Measurements from ENCODE around the gene GJD2. TPM values are rescaled to one million over a fixed set of nuclear protein-coding genes. Genes with fewer than 3 reads are reported as not detected.

The GJD2 gene
- total RNA-seq, 1 experiment from 2014 or later: not detected

GRCh38 chr15:34733621-34734020, 21.2 kb downstream of the GJD2 start:
- TF ChIP-seq TCF7L2 (IDR thresholded peaks at IDR 0.05; ENCODE audit: low read depth, low read length): no peak
- TF ChIP-seq REST (IDR thresholded peaks at IDR 0.05; ENCODE audit: insufficient read depth in 1 of 2, low read depth in 2 of 2, low read length in 1 of 2): no peak
- no peak for TF ChIP-seq POLR2AphosphoS5 (IDR thresholded peaks at IDR 0.05; ENCODE audit: low read depth, low read length)
- TF ChIP-seq CTCF (IDR thresholded peaks at IDR 0.05): no peak
- no peak for TF ChIP-seq SIN3A (IDR thresholded peaks at IDR 0.05; ENCODE audit: borderline replicate concordance, insufficient read depth, low read depth, low read length)
- POLR2A ChIA-PET: no interaction called here
- ATAC-seq (no peak), DNase-seq (ENCODE audit: low read depth, low spot score) (no peak)
- CTCF ChIA-PET: no interaction called here
- H3K36me3 ChIP-seq (ENCODE audit: control insufficient read depth, insufficient read depth, low read length): no peaks in the 10 kb centered on the region
- no peaks in the 10 kb centered on the region for H3K4me1 ChIP-seq (ENCODE audit: control insufficient read depth, insufficient read depth, low read length)
- H3K27me3 ChIP-seq (ENCODE audit: control insufficient read depth, insufficient read depth, low read length): peaks cover 36% of the 10 kb centered on the region
- intact Hi-C loops (cut with micrococcal nuclease; ENCODE audit: unreplicated experiment): no loop called here
- no TSS peak for BruUV-seq (replicated peaks)
- in situ Hi-C loops (cut with HindIII; ENCODE audit: low pct_unique_long_range_greater_than_20kb, low sequenced_read_pairs): no loop called here
- no peak overlapping the region for H3K4me3 ChIP-seq (ENCODE audit: low read depth in 2 of 2, low read length in 2 of 2)
- no peaks in the 10 kb centered on the region for H3K9me3 ChIP-seq (ENCODE audit: control insufficient read depth, insufficient read depth, low read depth, low read length)
- H3K27ac ChIP-seq (ENCODE audit: low read length): no peak overlapping the region

GRCh38 chr15:34732430-34732829, 22.4 kb downstream of the GJD2 start:
- ChIA-PET POLR2A (no interaction called here), CTCF (no interaction called here)
- no peak overlapping the region for H3K27ac ChIP-seq (ENCODE audit: low read length)
- BruUV-seq (replicated peaks): no TSS peak
- no peak for DNase-seq (ENCODE audit: low read depth, low spot score)
- H3K9me3 ChIP-seq (ENCODE audit: control insufficient read depth, insufficient read depth, low read depth, low read length): no peaks in the 10 kb centered on the region
- in situ Hi-C loops (cut with HindIII; ENCODE audit: low pct_unique_long_range_greater_than_20kb, low sequenced_read_pairs): no loop called here
- intact Hi-C loops (cut with micrococcal nuclease; ENCODE audit: unreplicated experiment): no loop called here
- H3K36me3 ChIP-seq (ENCODE audit: control insufficient read depth, insufficient read depth, low read length): no peaks in the 10 kb centered on the region
- H3K4me3 ChIP-seq (ENCODE audit: low read depth in 2 of 2, low read length in 2 of 2): no peak overlapping the region
- TF ChIP-seq POLR2AphosphoS5 (IDR thresholded peaks at IDR 0.05; ENCODE audit: low read depth, low read length): no peak
- no peak for TF ChIP-seq REST (IDR thresholded peaks at IDR 0.05; ENCODE audit: insufficient read depth in 1 of 2, low read depth in 2 of 2, low read length in 1 of 2)
- no peak for TF ChIP-seq CTCF (IDR thresholded peaks at IDR 0.05)
- no peak for TF ChIP-seq SIN3A (IDR thresholded peaks at IDR 0.05; ENCODE audit: borderline replicate concordance, insufficient read depth, low read depth, low read length)
- TF ChIP-seq TCF7L2 (IDR thresholded peaks at IDR 0.05; ENCODE audit: low read depth, low read length): no peak
- H3K4me1 ChIP-seq (ENCODE audit: control insufficient read depth, insufficient read depth, low read length): no peaks in the 10 kb centered on the region
- peaks cover 28% of the 10 kb centered on the region for H3K27me3 ChIP-seq (ENCODE audit: control insufficient read depth, insufficient read depth, low read length)
- ATAC-seq: no peak

All from Panc1 (cell line).